NK-92 (cell line): ENCODE measurements around the gene CDK14.
"Not testable (repeated sequence)": the region's sequence is repeated elsewhere in the genome, so short reads cannot be mapped to it uniquely, and the experiment has no call there.

Experiments
- DNase-seq: peaks from one replicate; lab custom pipeline; 2025; ENCODE audit not compliant: unreplicated experiment; lab: John Stamatoyannopoulos, UW

Gene CDK14

DNA sequence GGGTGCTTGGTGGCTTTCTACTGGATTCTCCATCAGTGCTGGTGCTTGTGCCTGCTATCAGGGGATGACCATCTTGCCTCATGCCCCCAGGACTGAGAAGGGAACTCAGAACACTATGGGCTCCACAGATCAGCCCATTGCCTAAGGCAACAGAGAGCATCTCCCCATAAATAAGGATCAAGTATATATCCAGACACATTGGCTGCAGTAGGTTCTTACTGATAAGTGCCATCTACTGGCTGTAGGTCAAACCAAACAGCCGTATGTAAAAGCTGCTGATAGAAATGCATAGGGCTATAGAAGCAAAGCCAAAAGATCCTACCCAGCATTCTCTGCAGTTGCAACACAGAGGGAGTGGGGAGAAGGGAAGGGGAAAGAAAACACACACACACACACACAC, 153.7 kb downstream of the CDK14 start:
- no peak for DNase-seq

DNA sequence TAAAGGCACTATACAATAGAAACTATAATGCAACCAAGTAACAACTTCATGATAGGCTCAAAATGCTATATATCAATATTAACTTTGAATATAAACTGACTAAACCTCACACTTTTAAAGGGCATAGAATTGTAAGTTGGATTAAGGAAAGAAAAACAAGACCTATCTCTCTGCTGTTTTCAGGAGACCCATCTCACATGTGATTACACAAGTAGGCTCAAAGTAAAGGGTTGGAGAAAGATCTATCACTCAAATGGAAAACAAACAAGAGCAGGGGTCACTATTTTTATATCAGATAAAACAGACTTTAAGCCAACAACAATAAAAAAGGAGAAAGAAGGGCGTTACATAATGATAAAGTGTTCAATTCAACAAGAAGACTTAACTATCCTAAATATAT, 155.5 kb downstream of the CDK14 start:
- no peak for DNase-seq

DNA sequence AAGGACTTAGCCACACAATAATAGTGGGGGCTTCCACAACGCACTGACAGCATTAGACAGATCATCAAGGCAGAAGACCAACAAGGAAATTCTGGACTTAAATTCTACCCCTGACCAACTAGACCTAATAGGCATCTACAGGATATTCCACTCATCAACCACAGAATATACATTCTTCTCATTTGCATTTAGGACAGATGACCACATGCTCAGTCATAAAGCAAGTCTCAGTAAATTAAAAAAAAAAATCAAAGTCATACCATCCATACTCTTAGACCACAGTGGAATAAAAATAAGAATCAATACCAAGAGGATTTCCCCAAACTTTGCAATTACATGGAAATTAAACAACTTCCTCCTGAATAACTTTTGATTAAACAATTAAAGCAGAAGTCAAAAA, 155.9 kb downstream of the CDK14 start:
- no peak for DNase-seq

DNA sequence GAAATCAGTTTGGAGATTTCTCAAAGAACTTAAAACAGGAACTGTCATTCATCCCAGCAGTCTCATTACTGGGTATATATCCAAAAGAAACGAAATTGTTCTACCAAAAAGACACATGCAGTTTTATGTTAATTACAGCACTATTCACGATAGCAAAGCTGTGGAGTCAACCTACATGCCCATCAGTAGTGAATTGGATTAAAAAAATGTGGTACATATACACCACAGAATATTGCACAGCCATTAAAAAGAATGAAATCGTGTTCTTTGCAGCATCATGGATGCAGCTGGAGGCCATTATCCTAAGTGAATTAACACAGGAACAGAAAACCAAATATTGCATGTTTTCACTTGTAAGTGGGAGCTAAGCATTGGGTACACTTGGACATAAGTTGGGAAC, 158.9 kb downstream of the CDK14 start:
- DNase-seq, result no peak

DNA sequence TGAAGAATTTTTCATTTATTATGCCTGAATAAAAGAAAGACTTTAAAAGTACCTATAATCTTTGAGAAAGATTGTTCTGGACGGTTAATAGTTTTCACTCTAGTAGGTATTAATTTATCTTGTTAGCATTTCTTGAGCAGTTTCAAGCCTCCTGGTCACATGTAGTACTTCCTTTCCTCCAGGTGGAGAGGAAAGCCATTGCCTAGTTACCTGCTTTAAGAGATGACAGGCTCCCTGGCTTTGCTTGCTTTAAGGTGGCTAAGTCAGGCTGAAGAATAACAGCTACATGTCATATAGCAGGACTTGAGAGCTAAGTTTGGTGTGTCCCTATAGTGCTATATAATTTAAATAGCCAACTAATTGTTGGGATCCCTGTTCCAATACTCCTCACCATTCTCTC, 160.2 kb downstream of the CDK14 start:
- DNase-seq, result no peak

DNA sequence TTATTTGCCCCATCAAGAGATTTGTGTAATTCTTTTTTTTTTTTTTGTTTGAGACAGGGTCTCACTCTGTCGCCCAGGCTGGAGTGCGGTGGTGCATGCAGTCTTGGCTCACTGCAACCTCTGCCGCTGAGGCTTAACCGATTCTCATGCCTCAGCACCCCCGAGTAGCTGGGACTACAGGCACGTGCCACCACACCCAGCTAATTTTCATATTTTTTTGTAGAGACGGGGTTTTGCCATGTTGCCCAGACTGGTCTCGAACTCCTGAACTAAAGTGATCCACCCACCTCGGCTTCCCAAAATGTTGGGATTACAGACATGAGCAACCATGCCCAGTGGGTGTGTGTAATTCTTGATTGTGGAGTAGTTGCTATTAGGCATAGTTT, 161.4 kb downstream of the CDK14 start:
- DNase-seq, result not testable (repeated sequence)

DNA sequence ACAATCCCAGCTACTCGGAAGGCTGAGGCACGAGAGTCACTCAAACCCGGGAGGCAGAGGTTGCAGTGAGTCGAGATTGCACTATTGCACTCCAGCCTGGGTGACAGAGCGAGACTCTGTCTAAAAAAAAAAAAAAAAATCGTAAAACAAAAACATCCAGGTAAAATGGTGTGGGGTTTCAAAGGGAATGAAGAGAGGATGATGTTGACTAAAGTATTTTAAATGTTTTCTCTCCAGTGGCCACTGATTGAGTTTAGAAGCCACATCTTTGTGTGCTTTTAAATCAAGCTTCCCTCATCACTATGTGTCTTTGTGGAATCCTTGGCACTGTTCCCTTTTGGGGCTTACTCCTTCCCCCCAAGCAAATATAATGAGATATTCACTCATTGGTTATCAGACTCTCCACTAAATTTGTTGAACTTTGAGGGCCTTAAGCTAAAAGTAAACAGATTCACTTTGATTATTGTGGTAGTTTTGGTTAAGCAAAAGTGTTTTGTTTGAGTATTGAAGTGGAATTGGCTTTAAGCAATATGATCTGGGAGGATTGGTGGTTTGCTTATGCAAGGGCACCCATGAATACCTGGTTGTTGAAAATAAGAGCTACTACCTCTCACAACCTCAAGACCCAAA, 162.9 kb downstream of the CDK14 start:
- no peak for DNase-seq

DNA sequence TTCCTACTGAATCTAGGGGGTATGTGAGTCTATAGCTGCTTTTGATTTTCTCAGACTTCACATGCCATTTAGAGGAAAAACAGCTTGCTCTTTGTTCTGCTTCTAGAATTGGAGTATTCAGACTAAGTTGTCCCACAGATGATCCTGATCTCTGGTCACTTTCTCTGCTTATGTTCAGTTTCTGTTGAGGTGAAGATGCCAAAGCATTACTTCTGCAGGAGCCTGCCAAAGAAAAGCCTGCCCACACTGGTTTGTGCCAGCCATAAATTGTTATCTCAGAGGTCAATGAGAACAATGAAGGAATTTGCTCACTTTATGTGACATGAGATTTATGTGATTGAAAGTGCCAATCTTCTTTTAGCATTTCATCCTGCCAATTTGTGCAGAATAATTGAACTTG, 163.6 kb downstream of the CDK14 start:
- no peak for DNase-seq

DNA sequence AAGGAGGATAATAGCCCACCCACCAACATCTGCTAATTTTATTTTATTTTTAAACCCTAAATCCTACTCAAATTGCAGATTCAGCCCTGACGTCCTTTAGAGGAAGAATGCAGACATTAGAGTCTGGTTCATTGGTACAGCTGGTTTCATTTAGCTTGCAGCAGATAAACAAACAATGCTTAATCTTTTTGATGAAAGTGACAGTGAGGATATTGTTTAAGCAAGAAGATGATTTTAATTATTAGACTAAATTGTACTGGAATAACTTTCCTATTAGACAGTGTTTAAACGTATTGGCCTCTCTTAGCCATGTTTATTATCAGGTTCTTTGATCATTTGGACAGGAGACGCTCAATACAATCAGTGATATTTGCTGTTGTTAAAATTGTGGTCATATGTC, 164.8 kb downstream of the CDK14 start:
- DNase-seq, result no peak

DNA sequence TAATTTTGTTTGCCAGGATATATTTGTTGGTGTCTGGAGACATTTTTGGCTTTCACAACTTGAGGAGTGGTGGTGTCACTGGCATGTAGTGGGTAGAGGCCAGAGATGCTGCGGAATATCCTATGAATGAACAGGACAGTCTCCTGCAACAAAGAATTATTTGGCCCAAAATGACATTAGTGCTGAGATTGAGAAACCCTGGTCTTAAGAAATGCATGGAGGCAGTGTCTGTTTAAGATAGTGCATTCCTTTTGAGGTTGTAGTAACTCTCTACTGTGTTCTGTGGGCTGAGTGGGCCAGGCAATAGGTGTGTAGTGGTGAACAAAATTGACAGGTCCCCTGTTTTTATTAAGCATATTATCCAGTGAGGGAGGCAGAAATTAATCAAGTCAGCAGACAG, 165.5 kb downstream of the CDK14 start:
- no peak for DNase-seq

DNA sequence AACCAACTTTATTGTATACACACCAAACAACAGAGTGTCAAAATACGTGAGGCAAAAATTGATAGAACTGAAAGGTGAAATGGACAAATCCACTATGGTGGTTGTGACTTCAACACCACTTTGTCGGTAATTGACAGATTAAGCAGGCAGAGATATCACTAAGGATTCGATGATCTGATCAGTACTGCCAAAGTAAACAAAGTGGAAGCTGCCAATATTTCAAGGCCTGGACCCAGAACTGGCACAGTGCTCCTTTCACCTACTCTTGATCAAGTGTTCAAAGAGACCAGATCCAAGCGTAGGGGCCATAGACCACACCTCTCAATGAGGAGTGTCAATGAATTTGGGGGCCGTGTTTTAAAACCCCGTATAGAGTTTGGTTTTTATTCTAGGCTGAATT, 167.0 kb downstream of the CDK14 start:
- DNase-seq, result no peak

DNA sequence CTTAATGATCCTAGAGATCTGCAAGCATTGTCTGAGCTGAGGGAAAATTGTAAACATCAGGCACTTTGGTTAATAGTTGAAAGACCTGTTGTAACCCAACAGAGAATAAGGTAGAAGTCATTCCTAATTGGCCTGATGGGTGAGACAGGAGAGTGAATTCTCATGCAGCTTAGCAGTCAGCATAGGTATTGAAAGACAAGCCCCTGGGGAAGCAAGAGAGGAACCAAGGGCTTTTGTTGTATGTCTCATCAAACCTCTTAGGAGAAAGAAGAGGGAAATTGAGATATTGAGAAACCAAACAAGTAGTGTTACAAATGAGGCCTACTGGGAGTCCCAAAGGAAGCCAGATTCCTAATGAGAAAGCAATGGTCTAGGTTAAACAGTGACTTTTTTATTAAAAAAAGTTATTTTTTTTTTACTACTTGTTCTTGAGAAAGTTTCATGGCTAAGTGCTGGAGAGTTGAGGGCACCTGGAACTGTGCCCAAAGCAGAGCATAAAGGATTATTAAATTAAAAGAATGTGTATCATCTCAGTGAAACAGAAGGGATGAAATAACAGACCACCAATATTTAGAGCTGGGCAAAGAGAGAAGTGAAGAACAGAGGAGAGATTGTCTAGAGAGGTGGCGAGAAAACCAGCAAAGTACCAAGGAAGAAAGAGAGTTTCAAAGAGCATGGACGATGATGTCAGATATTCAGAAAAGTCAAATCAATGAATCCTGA, 168.9 kb downstream of the CDK14 start:
- no peak for DNase-seq

DNA sequence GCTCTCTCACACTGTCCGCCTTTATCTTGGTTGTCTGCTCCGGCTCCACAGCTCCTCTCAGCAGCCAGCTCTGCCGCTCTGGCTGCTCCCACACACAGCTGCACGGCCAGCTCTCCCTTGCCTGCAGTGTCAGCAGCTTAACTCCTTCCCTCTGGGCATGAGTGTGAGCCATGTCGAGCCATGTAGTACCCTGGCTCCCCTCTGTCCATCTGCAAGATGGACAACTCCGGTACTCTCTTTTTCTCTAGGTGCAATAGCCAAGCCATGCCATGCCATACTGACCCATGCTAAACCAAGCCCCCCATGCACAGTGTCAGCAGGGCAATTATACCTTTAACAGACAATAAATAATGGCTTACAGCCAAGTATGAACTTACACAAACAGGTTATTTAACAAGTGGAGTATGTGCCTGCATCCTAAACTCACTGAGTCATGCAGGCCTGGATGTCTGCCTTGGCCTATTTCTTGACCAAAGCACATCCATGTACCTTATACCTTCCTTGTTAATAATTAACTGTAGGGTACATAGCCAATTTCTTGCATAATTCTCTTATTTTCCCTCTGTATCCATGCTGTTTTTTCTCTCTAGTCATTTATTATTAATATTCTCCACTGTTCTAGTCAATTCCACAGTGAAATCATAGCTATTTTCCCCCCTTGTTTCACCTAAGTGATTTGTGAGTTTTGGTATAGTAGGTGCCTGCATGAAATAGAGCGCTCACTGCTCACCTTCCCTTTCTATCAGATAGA, 170.9 kb downstream of the CDK14 start:
- DNase-seq, result no peak

DNA sequence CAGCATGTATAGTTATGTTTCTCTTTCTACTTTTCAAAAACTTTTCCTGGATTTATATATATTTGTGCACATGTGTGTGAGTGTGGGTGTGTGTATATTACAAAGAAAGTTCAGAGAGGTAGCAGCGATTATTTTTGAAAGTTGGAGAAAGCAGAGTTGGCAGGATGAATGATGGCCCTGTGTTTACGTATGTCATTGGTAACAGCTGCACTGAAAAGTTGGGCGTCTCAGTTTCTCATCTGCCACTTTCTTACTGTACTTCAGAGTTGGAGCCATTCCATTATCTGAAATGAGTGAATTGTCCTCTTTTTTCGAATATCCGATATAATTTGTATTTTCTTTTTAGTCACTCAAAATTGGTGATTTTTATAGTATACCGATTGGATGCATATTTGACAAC, 172.2 kb downstream of the CDK14 start:
- no peak for DNase-seq

DNA sequence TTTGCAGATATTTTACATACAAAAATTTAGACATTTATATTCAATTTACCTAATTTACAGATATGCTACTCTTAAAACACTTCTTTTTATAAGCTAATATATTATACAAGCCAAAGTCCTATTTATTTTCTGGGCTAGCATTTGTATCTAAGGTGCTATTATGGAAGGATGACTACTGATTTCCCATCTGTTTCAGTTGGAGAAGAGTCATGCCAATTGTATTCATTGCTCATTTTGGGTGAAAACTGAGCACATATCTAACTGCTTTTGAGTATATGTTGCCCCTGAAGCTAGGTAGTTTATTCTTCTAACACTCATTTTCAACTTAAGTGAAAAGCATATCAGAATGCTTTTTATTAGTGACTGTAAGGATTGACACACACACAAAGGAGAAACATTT, 172.9 kb downstream of the CDK14 start:
- DNase-seq, result no peak

DNA sequence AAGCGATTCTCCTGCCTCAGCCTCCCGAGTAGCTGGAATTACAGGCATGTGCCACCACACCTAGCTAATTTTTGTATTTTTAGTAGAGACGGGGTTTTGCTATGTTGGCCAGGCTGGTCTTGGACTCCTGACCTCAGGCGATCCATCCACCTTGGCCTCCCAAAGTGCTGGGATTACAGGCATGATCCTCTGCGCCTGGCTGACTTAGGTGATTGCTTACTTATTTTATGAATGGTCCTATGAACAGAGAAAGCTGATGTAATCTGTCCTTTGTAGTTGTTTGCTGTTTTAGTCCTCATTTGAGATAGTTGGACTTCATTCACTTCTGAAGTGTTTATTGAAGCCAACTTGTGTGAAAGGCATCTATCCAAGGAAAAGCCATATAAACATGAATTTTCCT, 173.4 kb downstream of the CDK14 start:
- not testable (repeated sequence) for DNase-seq

DNA sequence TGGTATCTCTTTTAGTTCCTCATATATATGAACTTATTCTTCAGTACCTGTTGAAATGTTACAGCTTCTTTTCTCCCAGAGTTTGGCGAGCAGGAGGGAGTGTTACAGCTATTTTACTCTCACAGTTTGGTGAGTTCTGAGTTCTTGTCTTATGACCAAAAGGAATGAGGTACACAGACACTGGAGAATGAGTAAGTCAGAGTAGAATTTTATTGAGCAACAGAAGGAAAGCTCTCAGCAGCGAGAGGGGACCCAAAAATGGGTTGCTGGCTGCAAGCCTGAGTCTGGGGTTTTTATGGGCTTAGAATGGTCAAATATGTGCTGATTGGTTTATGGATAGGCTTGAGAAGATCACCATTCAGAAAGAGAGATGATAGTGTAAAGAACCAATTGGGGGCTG, 175.2 kb downstream of the CDK14 start:
- DNase-seq, result no peak

DNA sequence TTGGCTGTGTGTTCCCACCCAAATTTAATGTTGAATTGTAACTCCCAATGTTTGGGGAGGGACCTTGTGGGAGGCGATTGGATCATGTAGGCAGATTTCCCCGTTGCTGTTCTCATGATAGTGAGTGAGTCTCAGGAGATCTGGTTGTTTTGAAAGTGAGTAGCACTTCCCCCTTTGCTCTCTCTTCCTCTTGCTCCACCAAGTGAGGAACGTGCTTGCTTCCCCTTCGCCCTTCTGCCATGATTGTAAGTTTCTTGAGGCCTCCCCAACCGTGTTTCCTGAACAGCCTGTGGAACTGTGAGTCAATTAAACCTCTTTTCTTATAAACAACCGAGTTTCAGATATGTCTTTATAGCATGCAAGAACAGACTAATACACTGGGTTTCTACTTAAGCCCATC, 176.3 kb downstream of the CDK14 start:
- no peak for DNase-seq

DNA sequence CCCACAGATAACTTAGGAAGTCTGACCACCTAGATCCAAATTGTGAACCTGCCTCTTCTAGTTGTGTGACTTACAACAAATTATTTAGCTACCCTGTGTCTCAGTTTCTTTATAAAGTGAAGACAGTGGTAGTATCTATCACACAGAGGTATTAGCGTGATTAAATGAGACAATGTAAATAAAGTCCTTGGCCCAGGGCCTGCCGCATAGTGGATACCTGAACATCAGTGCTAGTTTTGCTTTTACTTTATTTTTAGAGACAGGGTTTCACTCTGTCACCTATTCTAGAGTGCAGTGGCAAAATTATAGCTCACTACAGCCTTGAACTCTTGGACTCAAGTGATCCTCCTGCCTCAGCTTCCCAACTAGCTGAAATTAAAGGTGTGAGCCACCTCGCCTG, 177.1 kb downstream of the CDK14 start:
- DNase-seq, result no peak

DNA sequence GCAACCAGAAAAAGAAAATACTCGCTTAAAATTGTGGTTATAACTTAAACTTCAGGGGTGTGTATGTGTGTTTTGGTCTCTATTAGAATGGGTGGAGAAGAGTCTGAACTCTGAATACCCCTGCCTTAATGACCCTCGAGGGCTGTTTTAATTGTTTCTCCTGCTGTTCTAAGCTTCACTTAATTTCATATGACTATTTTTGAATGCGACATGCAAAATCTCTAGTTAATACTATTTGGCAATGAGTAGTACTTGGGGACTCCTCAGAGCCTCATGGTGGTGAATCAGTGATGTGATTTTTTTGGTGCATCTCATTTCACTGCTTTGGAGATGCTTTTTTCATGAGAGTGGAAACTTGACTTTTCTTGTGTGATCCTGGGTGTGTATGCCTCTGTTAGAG, 178.6 kb downstream of the CDK14 start:
- DNase-seq, result no peak

DNA sequence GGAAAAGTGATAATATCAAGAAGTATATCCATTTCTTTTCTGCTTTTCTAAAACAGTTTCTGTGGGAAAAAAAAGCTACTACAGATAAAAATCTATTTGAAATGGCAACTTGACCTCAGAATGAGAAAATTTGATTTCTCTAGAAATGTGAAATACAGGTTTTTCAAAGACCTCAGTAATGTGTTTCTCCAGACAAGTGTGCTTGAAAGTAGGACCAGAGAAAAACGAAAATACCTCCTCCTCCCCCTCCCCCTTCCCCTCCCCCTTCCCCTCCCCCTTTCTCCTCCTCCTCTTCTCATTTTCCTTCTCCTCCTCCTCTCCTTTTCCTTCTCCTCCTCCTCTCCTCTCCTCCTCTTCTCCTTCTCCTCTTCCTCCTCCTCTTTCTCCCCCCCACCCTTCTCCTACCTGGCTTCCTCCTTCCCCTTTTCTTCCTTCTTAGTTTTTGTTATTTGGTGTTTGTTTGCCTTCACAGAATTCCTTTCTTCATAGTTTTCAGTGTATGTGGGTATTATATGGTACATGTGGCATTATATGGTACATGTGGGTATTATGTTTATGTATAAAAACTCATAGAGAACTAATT, 179.4 kb downstream of the CDK14 start:
- DNase-seq, result no peak

DNA sequence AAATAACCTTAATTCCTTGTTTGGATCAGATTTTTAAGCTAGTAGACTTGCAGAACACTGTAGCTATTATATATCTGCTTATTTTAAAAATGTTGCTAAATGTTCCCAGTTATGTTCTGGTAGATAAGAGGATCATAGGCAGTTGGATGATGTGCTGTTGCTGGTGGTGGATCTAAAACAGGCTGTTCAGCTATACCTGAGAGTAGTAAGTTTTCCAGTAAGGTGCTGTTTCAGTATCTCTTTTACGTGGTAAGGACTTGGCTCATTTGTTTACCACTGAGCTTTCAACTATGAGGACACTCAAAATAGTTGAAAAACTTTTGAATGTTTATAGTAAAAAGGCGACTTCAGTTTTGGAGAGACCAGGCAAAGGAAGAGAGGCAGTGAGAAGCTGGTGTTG, 180.9 kb downstream of the CDK14 start:
- DNase-seq, result no peak
